Parathyroid adenoma (tissue), 2 donors: ENCODE data around the gene IFNB1.
A peak's percentile ranks its signal among the peaks of the same experiment; 100 is the strongest.

Source experiments
- H2AFZ ChIP-seq: fragments of 300-600 bp; sonication (generic); one replicate; pipeline ENCODE4 v1.7.0; 2017; ENCODE audit warnings: antibody characterized with exemption, mild to moderate bottlenecking
- H3K27ac ChIP-seq: fragments of 300-600 bp; sonication (generic); one replicate; pipeline ENCODE4 v1.7.0; 2017
- H3K27me3 ChIP-seq: fragments of 300-600 bp; sonication (generic); one replicate; pipeline ENCODE4 v1.7.0; 2017; ENCODE audit warnings: low read length; ENCODE audit not compliant: control insufficient read depth, insufficient read depth
- H3K36me3 ChIP-seq: fragments of 300-600 bp; sonication (generic); one replicate; pipeline ENCODE4 v1.7.0; 2017; ENCODE audit warnings: low read length; ENCODE audit not compliant: control insufficient read depth, insufficient read depth
- H3K4me1 ChIP-seq: fragments of 300-600 bp; sonication (generic); one replicate; pipeline ENCODE4 v1.7.0; 2017; ENCODE audit warnings: control low read depth
- H3K4me2 ChIP-seq: fragments of 300-600 bp; sonication (generic); one replicate; pipeline ENCODE4 v1.7.0; 2017; ENCODE audit warnings: low read length
- H3K4me3 ChIP-seq: fragments of 300-600 bp; sonication (generic); one replicate; pipeline ENCODE4 v1.7.0; 2017; ENCODE audit warnings: low read depth, low read length
- H3K79me2 ChIP-seq: fragments of 300-600 bp; sonication (generic); one replicate; pipeline ENCODE4 v1.7.0; 2017; ENCODE audit warnings: control low read depth
- H3K9ac ChIP-seq: fragments of 300-600 bp; sonication (generic); one replicate; pipeline ENCODE4 v1.7.0; 2017; ENCODE audit warnings: mild to moderate bottlenecking
- H3K9me3 ChIP-seq: fragments of 300-600 bp; sonication (generic); one replicate; pipeline ENCODE4 v1.7.0; 2017; ENCODE audit warnings: low read length; ENCODE audit not compliant: control insufficient read depth
- CTCF ChIP-seq: fragments of 300-600 bp; sonication (generic); IDR thresholded peaks from one replicate; pipeline ENCODE4 v1.7.0; 2017; ENCODE audit warnings: antibody characterized with exemption, mild to moderate bottlenecking
- donor health status: primary hyperparathyroidism.

IFNB1 gene

GRCh38 chr9:21096901-21097255 lies 19.1 kb upstream of the IFNB1 start:
- Histone ChIP-seq H3K9me3 (no peaks in the 10 kb centered on the region), H3K79me2 (no peaks in the 10 kb centered on the region), H3K9ac (no peak overlapping the region), H3K4me1 (no peaks in the 10 kb centered on the region), H3K4me3 (no peak overlapping the region), H3K4me2 (peak overlapping the region; percentile 33), H3K27ac (no peak overlapping the region), H2AFZ (no peak overlapping the region), H3K36me3 (no peaks in the 10 kb centered on the region), H3K27me3 (no peaks in the 10 kb centered on the region)
- TF ChIP-seq CTCF = no peak

GRCh38 chr9:21096172-21096900 lies 18.6 kb upstream of the IFNB1 start:
- Histone ChIP-seq H3K27ac (no peak overlapping the region), H3K9me3 (no peaks in the 10 kb centered on the region), H3K27me3 (no peaks in the 10 kb centered on the region), H3K9ac (no peak overlapping the region), H3K4me1 (no peaks in the 10 kb centered on the region), H2AFZ (no peak overlapping the region), H3K4me3 (peak overlapping the region; percentile 19), H3K79me2 (no peaks in the 10 kb centered on the region), H3K36me3 (no peaks in the 10 kb centered on the region), H3K4me2 (peak overlapping the region; percentile 33)
- TF ChIP-seq CTCF = no peak

GRCh38 chr9:21095561-21095960 lies 17.8 kb upstream of the IFNB1 start:
- Histone ChIP-seq H3K4me1 (no peaks in the 10 kb centered on the region), H2AFZ (no peak overlapping the region), H3K36me3 (no peaks in the 10 kb centered on the region), H3K4me2 (no peak overlapping the region), H3K9me3 (no peaks in the 10 kb centered on the region), H3K9ac (no peak overlapping the region), H3K79me2 (no peaks in the 10 kb centered on the region), H3K27me3 (no peaks in the 10 kb centered on the region), H3K27ac (no peak overlapping the region), H3K4me3 (no peak overlapping the region)
- TF ChIP-seq CTCF = no peak

- TF ChIP-seq CTCF = no peak
- no peaks in the 10 kb centered on the region for H3K36me3 ChIP-seq
These were observed 8.8 kb upstream of the IFNB1 start for GRCh38 chr9:21086538-21086937.

GRCh38 chr9:21085005-21085404 lies 7.3 kb upstream of the IFNB1 start:
- Histone ChIP-seq H3K36me3 (no peaks in the 10 kb centered on the region), H3K79me2 (no peaks in the 10 kb centered on the region), H2AFZ (no peak overlapping the region), H3K9me3 (no peaks in the 10 kb centered on the region), H3K4me3 (no peak overlapping the region), H3K27me3 (no peaks in the 10 kb centered on the region), H3K4me1 (no peaks in the 10 kb centered on the region), H3K27ac (no peak overlapping the region), H3K4me2 (no peak overlapping the region), H3K9ac (no peak overlapping the region)
- no peak for TF ChIP-seq CTCF

More at GRCh38 chr9:21086538-21086937, 8.8 kb upstream of the IFNB1 start:
- no peak overlapping the region for H3K4me2 ChIP-seq
- no peak overlapping the region for H3K27ac ChIP-seq
- H2AFZ ChIP-seq = no peak overlapping the region
- H3K4me3 ChIP-seq = no peak overlapping the region
- no peaks in the 10 kb centered on the region for H3K9me3 ChIP-seq
- no peak overlapping the region for H3K9ac ChIP-seq
- H3K27me3 ChIP-seq = no peaks in the 10 kb centered on the region
- no peaks in the 10 kb centered on the region for H3K79me2 ChIP-seq
- no peaks in the 10 kb centered on the region for H3K4me1 ChIP-seq
